Inflammatory macrophage treated with lipopolysaccharide for 4 hours (primary cell): ENCODE data around the gene CBLN1.
"Not testable (repeated sequence)": the region's sequence is repeated elsewhere in the genome, so short reads cannot be mapped to it uniquely, and the experiment has no call there.

Source experiments
- DNase-seq: peaks from one replicate; pipeline ENCODE4 v3.0.0-alpha.2; 2020

Gene CBLN1

GRCh38 chr16:49277386-49277742 is 4.3 kb downstream of the CBLN1 start:
- DNase-seq, result no peak

- no peak for DNase-seq
These were observed 4.8 kb downstream of the CBLN1 start for GRCh38 chr16:49276646-49277385.

GRCh38 chr16:49275870-49276269 is 5.8 kb downstream of the CBLN1 start:
- DNase-seq, result no peak

GRCh38 chr16:49275050-49275730 is 6.4 kb downstream of the CBLN1 start:
- DNase-seq, result no peak

- no peak for DNase-seq
These were observed 7.0 kb downstream of the CBLN1 start for GRCh38 chr16:49274591-49274990.

GRCh38 chr16:49273771-49274170 is 7.9 kb downstream of the CBLN1 start:
- no peak for DNase-seq

GRCh38 chr16:49271363-49271762 is 10.3 kb downstream of the CBLN1 start:
- DNase-seq, result no peak

GRCh38 chr16:49269201-49269600 is 12.4 kb downstream of the CBLN1 start:
- DNase-seq, result no peak

- no peak for DNase-seq
These were observed 13.0 kb downstream of the CBLN1 start for GRCh38 chr16:49268667-49269066.

- no peak for DNase-seq
These were observed 19.1 kb downstream of the CBLN1 start for GRCh38 chr16:49262501-49262900.

- no peak for DNase-seq
These were observed 19.7 kb downstream of the CBLN1 start for GRCh38 chr16:49261930-49262329.

GRCh38 chr16:49260956-49261530 is 20.6 kb downstream of the CBLN1 start:
- no peak for DNase-seq

- no peak for DNase-seq
These were observed 21.4 kb downstream of the CBLN1 start for GRCh38 chr16:49260253-49260652.

- no peak for DNase-seq
These were observed 22.3 kb downstream of the CBLN1 start for GRCh38 chr16:49259330-49259729.

GRCh38 chr16:49250689-49251088 is 30.9 kb downstream of the CBLN1 start:
- no peak for DNase-seq

- no peak for DNase-seq
These were observed 33.4 kb downstream of the CBLN1 start for GRCh38 chr16:49248227-49248626.

- no peak for DNase-seq
These were observed 45.4 kb downstream of the CBLN1 start for GRCh38 chr16:49236216-49236615.

GRCh38 chr16:49228335-49228734 is 53.3 kb downstream of the CBLN1 start:
- DNase-seq, result not testable (repeated sequence)
